IMR-90 (cell line): ENCODE measurements around the gene NPFFR1.

Source experiments
- CTCF ChIP-seq: conservative IDR thresholded peaks from 2 replicates; pipeline ENCODE4 v1.5.1; 2012; ENCODE audit warnings: mild to moderate bottlenecking, low read depth, low read length, improper control_type of control experiment
- POLR2A ChIP-seq: IDR thresholded peaks from 2 replicates; pipeline ENCODE4 v1.6.1; 2012; ENCODE audit warnings: mild to moderate bottlenecking, low read depth, low read length
- RFX5 ChIP-seq: IDR thresholded peaks from 2 replicates; pipeline ENCODE4 v1.8.0; 2012; ENCODE audit warnings: low read depth, mild to moderate bottlenecking, low read length, moderate library complexity

GRCh38 chr10:70283445-70284399 is at the start of gene NPFFR1:
- no peak for TF ChIP-seq CTCF
- no peak for TF ChIP-seq RFX5
- no peak for TF ChIP-seq POLR2A
